HEK293T (cell line): ENCODE results near the gene OXNAD1.
"Not testable (repeated sequence)": the region's sequence is repeated elsewhere in the genome, so short reads cannot be mapped to it uniquely, and the experiment has no call there.

ENCODE experiments used
- CTCF ChIA-PET: fragments of 350-600 bp; formaldehyde crosslinking; extraction: SDS; loops from one replicate; lab custom pipeline; 2021; ENCODE audit warnings: antibody characterized with exemption, inconsistent platforms; lab: Yijun Ruan, JAX
- POLR2A ChIA-PET: fragments of 350-600 bp; formaldehyde crosslinking; extraction: SDS; loops from one replicate; lab custom pipeline; 2020; ENCODE audit warnings: antibody characterized with exemption, inconsistent platforms; lab: Yijun Ruan, JAX
- DNase-seq: peaks from one replicate; pipeline ENCODE4 v3.0.0; 2012; ENCODE audit warnings: mixed read lengths; ENCODE audit errors: extremely low spot score
- ARNT ChIP-seq: fragments of 450-650 bp; IDR thresholded peaks from 2 replicates; pipeline ENCODE4 v1.6.1; 2017; ENCODE audit warnings: mild to moderate bottlenecking
- BHLHE40 ChIP-seq: fragments of 450-650 bp; IDR thresholded peaks from 2 replicates; pipeline ENCODE4 v1.6.1; 2016; ENCODE audit warnings: mild to moderate bottlenecking, moderate library complexity, borderline replicate concordance
- CTBP1 ChIP-seq: fragments of 450-650 bp; IDR thresholded peaks from 2 replicates; pipeline ENCODE4 v1.6.1; 2016; ENCODE audit warnings: borderline replicate concordance
- ELF4 ChIP-seq: fragments of 450-650 bp; IDR thresholded peaks from 2 replicates; pipeline ENCODE4 v1.6.1; 2017; ENCODE audit warnings: antibody characterized with exemption
- FOXA1 ChIP-seq: fragments of 450-650 bp; IDR thresholded peaks from 2 replicates; pipeline ENCODE4 v1.6.1; 2016; ENCODE audit warnings: mild to moderate bottlenecking
- FOXK2 ChIP-seq: fragments of 450-650 bp; IDR thresholded peaks from 2 replicates; pipeline ENCODE4 v1.6.1; 2016; ENCODE audit warnings: mild to moderate bottlenecking
- FOXM1 ChIP-seq: fragments of 450-650 bp; IDR thresholded peaks from 2 replicates; pipeline ENCODE4 v1.6.1; 2017; ENCODE audit warnings: mild to moderate bottlenecking, borderline replicate concordance
- HDGF ChIP-seq: fragments of 450-650 bp; IDR thresholded peaks from 2 replicates; pipeline ENCODE4 v1.6.1; 2017; ENCODE audit warnings: antibody characterized with exemption, borderline replicate concordance
- L3MBTL2 ChIP-seq: fragments of 450-650 bp; conservative IDR thresholded peaks from 2 replicates; pipeline ENCODE4 v1.6.1; 2016; ENCODE audit warnings: mild to moderate bottlenecking
- LEF1 ChIP-seq: fragments of 450-650 bp; IDR thresholded peaks from 2 replicates; pipeline ENCODE4 v1.6.1; 2017; ENCODE audit warnings: mild to moderate bottlenecking, borderline replicate concordance
- NFRKB ChIP-seq: fragments of 450-650 bp; IDR thresholded peaks from 2 replicates; pipeline ENCODE4 v1.6.1; 2016; ENCODE audit warnings: mild to moderate bottlenecking, moderate library complexity
- SP1 ChIP-seq: fragments of 450-650 bp; IDR thresholded peaks from 2 replicates; pipeline ENCODE4 v1.6.1; 2017
- SUZ12 ChIP-seq: fragments of 450-650 bp; IDR thresholded peaks from 2 replicates; pipeline ENCODE4 v1.6.1; 2016; ENCODE audit warnings: mild to moderate bottlenecking
- TARDBP ChIP-seq: fragments of 450-650 bp; IDR thresholded peaks from 2 replicates; pipeline ENCODE4 v1.6.1; 2016
- ZNF384 ChIP-seq: fragments of 450-650 bp; IDR thresholded peaks from 2 replicates; pipeline ENCODE4 v1.6.1; 2016
- TF ChIP-seq, protein P1 (sequence below): fragments of 450-650 bp; IDR thresholded peaks from 2 replicates; pipeline ENCODE4 v1.6.1; 2016

OXNAD1 gene

DNA sequence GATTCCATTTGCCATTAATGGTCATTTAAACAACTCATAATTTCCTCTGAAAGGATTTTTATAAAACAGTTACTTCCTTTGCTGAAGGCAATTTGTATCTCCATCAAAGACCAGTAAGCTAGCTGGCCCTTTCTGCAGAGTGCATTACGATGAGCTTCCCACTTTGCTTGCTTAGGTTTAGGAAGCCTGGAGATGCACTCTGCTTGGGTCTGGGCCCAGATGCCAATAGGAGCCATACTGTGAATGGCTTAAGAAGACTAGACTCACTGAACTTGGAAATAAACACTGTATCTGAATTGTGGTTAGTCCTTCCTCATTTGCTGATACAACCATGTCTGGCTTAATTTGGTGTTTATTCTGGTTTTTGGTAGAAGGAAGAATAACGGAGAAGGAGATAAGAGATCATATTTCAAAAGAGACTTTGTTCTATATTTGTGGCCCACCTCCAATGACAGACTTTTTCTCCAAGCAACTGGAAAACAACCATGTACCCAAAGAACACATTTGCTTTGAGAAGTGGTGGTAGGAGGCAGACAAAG, 38.1 kb downstream of the OXNAD1 start:
- CTCF ChIA-PET: no interaction called here
- no peak for TF ChIP-seq CTBP1
- no peak for TF ChIP-seq LEF1
- TF ChIP-seq HDGF: no peak
- no peak for TF ChIP-seq NFRKB
- no peak for DNase-seq
- POLR2A ChIA-PET: no interaction called here

DNA sequence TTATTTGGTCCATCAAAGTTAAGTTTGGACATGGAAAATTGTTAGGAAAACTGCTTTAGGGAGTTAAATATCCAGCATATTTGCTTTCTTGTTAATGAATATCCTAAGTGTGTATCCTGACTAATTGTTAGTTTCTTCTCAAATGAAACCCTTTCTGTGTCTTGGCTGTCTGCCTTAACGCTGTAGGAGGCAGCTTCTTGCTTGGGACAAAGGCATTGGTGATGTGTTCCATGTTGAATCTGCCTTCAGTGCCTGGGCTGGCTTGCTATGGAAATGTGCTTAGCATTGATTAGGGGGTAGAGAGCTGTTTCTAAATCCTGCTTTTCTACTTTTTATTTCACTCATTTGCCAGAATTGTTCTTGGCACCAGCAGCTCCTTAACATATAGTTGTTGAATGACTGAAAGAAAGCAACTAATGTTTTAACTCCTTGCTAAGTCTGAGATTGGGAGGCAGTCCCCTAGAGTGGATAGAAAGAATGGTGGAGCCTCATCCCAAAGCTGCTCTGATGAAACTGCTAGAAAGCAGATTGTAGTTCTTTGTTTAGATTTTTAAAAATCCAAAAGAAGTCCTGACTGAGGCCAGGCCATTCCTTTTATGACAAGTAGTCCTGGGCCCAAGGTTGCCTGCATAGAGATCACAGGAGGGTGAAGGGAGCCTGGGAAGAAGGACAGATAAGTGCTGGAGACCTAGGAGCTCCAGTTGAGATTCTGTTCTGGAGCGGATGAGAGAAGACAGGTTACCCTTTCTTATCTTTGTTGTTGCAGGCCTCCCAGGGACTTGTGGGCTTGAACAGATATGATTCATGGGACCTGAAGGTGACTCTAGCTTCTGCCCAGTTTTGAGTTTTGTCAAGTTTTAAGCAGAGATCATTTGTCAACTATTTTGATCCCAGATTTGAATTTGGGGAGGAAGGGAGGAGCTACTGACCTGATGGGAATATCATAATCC, 39.3 kb downstream of the OXNAD1 start:
- ChIA-PET CTCF (interaction anchor here (1.1 kb wide), 1 partner anchor 15 kb away, joined by 4 read pairs; no protein-coding TSS in a partner anchor), POLR2A (no interaction called here)
- no peak for DNase-seq
- no peak for TF ChIP-seq SUZ12
- TF ChIP-seq ARNT: no peak
- TF ChIP-seq, protein P1, sequence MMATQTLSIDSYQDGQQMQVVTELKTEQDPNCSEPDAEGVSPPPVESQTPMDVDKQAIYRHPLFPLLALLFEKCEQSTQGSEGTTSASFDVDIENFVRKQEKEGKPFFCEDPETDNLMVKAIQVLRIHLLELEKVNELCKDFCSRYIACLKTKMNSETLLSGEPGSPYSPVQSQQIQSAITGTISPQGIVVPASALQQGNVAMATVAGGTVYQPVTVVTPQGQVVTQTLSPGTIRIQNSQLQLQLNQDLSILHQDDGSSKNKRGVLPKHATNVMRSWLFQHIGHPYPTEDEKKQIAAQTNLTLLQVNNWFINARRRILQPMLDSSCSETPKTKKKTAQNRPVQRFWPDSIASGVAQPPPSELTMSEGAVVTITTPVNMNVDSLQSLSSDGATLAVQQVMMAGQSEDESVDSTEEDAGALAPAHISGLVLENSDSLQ: no peak
- TF ChIP-seq L3MBTL2: no peak
- TF ChIP-seq NFRKB: no peak
- no peak for TF ChIP-seq HDGF
- no peak for TF ChIP-seq ZNF384
- no peak for TF ChIP-seq FOXA1
- TF ChIP-seq FOXM1: no peak
- no peak for TF ChIP-seq FOXK2
- TF ChIP-seq CTBP1: no peak
- no peak for TF ChIP-seq ELF4
- TF ChIP-seq LEF1: no peak
- TF ChIP-seq SP1: no peak
- TF ChIP-seq TARDBP: no peak
- no peak for TF ChIP-seq BHLHE40

DNA sequence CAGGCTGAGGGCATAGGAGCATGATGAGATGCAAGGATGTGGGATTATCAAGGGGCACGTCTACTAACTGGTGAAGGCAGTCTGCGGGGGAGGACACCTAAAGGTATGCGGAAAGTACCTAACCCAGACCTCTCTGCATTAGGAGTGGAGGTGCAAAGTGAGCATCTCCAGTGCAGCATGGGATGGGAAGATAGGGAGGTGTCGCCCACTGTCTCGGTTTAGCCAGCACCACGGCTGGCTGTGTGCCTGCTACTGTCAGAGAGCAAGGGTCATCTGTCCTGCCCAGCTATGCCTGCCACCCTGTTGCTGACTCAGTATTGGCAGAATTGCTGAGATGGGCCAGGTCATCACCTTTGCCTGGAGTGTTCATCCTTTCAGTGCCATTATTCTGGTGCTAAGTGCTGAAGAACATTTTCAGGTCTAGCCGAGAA, 40.1 kb downstream of the OXNAD1 start:
- DNase-seq: no peak
- ChIA-PET CTCF (interaction anchor here (0.6 to 1.1 kb wide), 2 partner anchors 15 to 328 kb away, joined by 4 read pairs; no protein-coding TSS in a partner anchor), POLR2A (no interaction called here)
- no peak for TF ChIP-seq BHLHE40

DNA sequence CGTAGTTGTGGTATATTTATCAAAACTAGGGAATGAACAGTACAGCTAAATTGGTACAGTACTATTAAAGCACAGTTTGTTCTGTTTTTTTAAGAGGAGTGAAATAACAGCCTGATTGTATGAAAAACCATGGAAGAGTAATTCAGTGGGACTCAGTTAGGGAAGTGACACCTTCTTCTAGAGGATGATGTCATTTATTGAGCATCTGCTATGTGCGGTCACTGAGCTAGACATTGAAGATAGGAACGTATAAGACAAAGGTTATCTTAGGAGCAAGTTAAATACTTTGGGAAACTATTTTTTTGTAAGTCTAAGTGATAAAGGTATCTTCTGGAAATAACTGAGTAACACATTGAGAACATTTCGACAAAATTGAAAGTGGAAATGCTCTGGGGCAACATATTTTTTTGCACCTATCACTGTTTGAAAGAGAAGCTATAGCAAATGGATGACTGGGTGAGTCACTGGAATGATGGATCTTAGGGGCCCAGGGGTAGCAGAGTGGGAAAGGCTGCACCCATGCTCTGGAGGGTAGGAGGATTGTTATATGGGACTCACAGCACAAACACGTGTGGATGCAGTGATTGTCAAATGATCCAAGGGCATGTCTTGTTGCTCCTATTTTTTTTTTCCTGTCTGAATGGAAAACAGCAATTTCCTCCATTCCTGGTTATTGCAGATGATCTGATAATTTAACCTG, 43.0 kb downstream of the OXNAD1 start:
- TF ChIP-seq SUZ12 (no peak), FOXA1 (no peak), FOXM1 (no peak), ARNT (no peak), ELF4 (no peak), FOXK2 (no peak), L3MBTL2 (no peak), SP1 (no peak), NFRKB (no peak), HDGF (no peak), BHLHE40 (no peak), ZNF384 (no peak)
- TF ChIP-seq, protein P1: no peak
- DNase-seq: no peak
- CTCF ChIA-PET: no interaction called here
- POLR2A ChIA-PET: interaction anchor here (0.6 kb wide), 1 partner anchor 12 kb away, joined by 3 read pairs; no protein-coding TSS in a partner anchor

DNA sequence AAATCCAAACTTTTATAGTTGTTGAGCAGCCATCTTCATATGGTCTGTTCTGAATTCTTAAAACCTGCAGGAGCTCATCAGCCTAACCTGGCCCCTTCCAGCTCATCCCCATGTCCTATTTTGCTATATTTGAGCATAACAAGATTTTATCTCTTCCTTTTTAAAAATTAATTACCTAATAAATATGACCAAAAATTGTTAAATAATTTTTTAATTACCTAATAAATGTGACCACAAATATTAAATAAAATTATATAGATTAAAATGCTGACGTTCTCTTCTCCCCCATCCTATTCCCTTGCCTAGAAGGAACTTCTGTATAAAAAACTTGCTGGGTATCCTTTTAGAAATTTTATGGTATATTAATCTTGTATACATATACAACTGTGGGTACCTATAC, 43.7 kb downstream of the OXNAD1 start:
- ChIA-PET CTCF (no interaction called here), POLR2A (no interaction called here)
- DNase-seq: no peak
- TF ChIP-seq HDGF (no peak), BHLHE40 (no peak), ARNT (no peak), TARDBP (no peak), FOXM1 (no peak), ELF4 (no peak), SUZ12 (no peak), CTBP1 (no peak), FOXA1 (no peak), SP1 (no peak)
- TF ChIP-seq, protein P1: no peak

DNA sequence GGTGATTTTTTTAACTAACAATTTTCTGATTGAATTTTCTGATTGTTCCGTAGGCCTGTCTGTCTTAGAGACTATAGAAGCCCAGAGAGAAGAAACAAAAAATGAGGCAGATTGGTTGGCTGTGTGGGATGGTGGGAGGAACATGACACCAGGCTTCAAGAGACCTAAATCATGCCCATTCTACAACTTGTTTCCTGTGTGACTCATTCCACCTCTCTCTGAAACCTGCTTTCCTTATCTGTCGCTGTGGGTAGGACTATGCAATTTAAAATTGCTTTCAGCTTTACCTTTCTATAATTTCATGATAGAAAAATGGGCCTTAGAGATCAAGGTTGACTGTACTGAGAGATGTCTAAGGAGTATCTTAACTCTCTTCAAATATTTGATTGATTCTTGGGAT, 44.5 kb downstream of the OXNAD1 start:
- CTCF ChIA-PET: interaction anchor here (0.8 kb wide), 1 partner anchor 332 kb away, joined by 5 read pairs; no protein-coding TSS in a partner anchor
- no peak for TF ChIP-seq SUZ12
- TF ChIP-seq FOXA1: no peak
- no peak for TF ChIP-seq NFRKB
- TF ChIP-seq SP1: no peak
- TF ChIP-seq FOXM1: no peak
- no peak for TF ChIP-seq ZNF384
- no peak for TF ChIP-seq CTBP1
- TF ChIP-seq ELF4: no peak
- TF ChIP-seq, protein P1: no peak
- TF ChIP-seq TARDBP: no peak
- TF ChIP-seq HDGF: no peak
- DNase-seq: no peak
- POLR2A ChIA-PET: no interaction called here

DNA sequence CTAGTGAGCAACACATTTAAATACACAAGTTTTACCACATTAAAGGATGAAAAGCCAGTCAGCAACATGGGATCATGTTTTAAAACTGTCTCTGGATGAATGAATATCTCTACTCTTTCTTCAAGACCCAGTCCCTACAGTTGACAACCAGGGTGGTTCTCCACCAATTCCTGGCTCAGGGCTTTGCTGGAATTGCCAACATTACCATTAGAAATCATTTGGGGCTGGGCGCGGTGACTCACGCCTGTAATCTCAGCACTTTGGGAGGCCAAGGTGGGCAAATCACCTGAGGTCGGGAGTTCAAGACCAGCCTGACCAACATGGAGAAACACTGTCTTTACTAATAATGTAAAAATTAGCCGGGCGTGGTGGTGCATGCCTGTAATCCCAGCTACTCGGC, 45.5 kb downstream of the OXNAD1 start:
- CTCF ChIA-PET, POLR2A ChIA-PET, DNase-seq: not testable (repeated sequence)
